Astrocyte of the spinal cord (primary cell): ENCODE results near the gene CATSPER3.

ENCODE experiments used
- DNase-seq: peaks from one replicate; pipeline ENCODE4 v3.0.0; 2011; ENCODE audit warnings: low read depth, low spot score
- H3K4me3 ChIP-seq: 2 replicates; pipeline ENCODE4 v1.5.1; 2011; ENCODE audit warnings: low read depth, mild to moderate bottlenecking, low read length, moderate library complexity
- in situ Hi-C: cut with HindIII; loops from 2 replicates; pipeline ENCODE4 v1.10.0; 2017; ENCODE audit warnings: low sequenced_read_pairs
- TF ChIP-seq, protein P1 (sequence below): IDR thresholded peaks from 2 replicates; pipeline ENCODE4 v1.5.1; 2012; ENCODE audit warnings: low read depth, mild to moderate bottlenecking, low read length, inconsistent platforms

CATSPER3 gene

DNA sequence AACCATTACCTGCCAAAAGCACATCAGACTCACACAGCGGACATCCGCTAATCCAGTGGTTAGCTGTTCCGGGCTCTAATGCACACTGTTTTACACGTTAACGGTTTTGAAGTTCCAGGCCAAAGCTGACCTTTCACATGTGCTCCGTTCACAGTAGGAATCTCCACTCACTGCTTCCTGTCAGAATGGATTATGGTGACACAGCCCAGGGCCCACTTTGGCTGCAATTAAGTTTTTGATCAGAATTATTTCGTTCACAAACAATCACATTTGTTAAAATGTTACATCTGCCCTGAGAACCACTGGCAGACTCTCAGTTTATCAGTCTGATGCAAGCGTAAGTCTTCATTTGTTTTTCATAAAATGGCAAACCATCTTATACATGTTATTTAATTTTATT, 30.2 kb upstream of the CATSPER3 start:
- H3K4me3 ChIP-seq = no peak overlapping the region
- no peak for DNase-seq
- in situ Hi-C loops = no loop called here
- TF ChIP-seq, protein P1, sequence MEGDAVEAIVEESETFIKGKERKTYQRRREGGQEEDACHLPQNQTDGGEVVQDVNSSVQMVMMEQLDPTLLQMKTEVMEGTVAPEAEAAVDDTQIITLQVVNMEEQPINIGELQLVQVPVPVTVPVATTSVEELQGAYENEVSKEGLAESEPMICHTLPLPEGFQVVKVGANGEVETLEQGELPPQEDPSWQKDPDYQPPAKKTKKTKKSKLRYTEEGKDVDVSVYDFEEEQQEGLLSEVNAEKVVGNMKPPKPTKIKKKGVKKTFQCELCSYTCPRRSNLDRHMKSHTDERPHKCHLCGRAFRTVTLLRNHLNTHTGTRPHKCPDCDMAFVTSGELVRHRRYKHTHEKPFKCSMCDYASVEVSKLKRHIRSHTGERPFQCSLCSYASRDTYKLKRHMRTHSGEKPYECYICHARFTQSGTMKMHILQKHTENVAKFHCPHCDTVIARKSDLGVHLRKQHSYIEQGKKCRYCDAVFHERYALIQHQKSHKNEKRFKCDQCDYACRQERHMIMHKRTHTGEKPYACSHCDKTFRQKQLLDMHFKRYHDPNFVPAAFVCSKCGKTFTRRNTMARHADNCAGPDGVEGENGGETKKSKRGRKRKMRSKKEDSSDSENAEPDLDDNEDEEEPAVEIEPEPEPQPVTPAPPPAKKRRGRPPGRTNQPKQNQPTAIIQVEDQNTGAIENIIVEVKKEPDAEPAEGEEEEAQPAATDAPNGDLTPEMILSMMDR = no peak

DNA sequence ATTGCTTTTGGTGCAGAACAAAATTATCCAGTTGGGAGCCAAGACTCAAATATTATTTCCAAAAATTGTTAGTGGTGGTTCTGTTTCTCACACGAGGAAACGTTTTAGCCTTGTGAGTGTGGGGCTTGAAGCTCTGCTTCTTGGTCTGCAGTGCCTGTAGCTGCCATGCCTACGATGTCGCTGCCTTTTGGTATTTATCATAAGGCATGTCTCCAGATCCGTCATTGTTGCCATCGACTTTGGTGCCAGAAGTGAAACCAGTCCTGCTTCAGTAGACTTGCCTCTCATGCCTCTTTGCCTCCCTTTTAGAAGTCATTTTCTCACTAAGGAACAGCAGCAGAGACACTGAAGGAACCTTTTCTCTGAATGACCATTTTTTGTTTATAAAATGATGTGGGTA, 29.7 kb upstream of the CATSPER3 start:
- in situ Hi-C loops = no loop called here

DNA sequence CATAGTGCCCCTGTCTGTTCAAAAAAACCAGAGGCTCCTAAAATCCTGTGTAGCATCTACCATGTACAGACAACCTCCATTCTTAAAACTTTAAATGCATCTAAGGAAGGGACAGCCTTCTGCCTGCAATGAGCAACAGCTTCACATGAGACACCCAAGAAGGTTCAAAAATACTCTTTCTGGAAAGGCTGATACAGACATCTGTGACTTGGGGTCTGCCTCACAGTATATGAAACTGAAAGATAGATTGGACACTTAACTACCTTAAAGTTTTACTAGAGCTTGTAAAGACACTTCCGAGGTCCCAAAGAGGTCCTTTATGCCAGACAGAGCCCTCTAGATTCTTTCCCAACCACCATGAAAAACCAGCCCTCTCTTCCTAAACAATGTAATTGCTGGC, 28.2 kb upstream of the CATSPER3 start:
- in situ Hi-C loops = no loop called here
- DNase-seq = no peak
- TF ChIP-seq, protein P1 = no peak
- H3K4me3 ChIP-seq = no peak overlapping the region

More for the DNA sequence above, 29.7 kb upstream of the CATSPER3 start:
- no peak overlapping the region for H3K4me3 ChIP-seq
- DNase-seq = no peak
- TF ChIP-seq, protein P1 = no peak

DNA sequence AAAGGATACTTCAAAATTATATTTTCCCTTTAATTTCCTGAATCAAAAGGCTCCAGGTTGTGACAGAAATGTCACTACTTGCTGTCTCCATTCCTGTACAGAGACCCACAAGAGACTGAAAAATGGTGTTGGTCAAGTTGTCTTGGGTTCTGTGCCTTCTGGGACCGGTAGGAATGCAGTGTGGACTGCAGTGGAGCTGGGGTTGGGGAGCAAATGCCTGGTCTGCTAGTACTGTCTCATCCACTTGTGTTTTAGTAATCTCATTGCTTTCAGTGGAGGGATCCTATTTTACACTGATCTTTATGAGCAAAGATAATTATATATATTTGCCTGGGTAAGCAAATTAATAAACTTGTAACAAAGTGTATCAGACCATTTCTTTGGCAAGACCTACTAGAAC, 24.2 kb upstream of the CATSPER3 start:
- no peak for DNase-seq
- in situ Hi-C loops = no loop called here
- no peak overlapping the region for H3K4me3 ChIP-seq
- TF ChIP-seq, protein P1 = no peak

DNA sequence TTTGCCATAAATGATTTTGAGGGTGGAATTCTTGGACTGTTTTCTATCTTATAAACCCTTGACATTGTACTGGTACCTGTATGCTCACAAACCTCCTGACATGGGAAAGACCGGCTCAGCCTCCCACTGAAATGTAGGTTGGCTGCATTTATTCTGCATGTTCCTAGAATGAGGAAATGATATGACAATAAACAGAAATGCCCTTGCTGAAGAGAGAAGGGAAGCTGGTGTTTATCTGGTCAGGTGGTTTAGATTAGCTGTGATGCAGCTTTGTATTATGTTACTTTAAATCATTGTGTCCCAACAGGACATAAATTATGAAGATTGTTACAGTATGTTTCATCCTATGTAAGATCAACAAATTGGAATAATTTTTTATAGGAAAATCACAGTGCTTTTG, 23.1 kb upstream of the CATSPER3 start:
- in situ Hi-C loops = no loop called here
- TF ChIP-seq, protein P1 = no peak
- no peak overlapping the region for H3K4me3 ChIP-seq
- DNase-seq = no peak

DNA sequence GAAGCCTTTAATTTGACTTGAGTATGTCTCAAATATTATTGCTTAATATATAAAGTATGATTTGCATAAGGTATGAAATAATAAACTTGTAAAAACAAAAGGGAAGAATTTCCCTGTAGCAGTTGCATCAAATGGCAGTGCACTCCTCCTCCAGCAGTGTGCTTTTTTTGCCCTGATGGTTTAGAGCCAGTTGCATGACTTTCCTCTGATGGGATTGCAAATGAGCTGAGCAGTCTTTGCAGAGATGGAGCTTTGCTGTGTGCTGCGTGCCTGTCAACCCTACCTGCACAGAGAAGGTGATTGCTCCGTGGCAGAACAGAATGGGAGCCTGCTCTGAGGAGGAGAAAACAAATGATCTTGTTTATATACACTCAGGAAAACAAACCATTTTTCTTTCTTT, 22.7 kb upstream of the CATSPER3 start:
- no peak overlapping the region for H3K4me3 ChIP-seq
- DNase-seq = no peak
- in situ Hi-C loops = no loop called here
- TF ChIP-seq, protein P1 = no peak

DNA sequence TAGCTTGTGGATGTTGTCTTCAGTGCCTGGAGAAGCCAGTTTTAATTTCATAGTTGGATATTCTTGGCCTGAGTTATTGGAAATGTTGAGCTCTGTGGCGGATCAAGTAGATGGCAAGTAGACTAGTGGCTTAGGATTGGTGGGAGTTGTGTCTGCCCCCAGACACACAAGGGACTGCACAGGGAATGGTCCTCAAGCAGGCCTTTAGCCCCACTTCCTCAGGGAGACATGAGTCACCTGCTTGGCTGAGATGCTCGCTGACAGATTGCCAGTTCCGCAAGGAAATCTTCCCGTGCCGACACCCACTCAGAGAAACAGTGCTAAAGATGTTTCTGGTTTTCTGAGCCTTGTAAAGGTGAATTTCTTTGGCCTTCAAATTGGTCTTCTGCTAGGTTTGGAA, 18.8 kb upstream of the CATSPER3 start:
- TF ChIP-seq, protein P1 = no peak
- peak; percentile 29 for DNase-seq
- H3K4me3 ChIP-seq = no peak overlapping the region
- in situ Hi-C loops = no loop called here
